ENCODE data around the gene UBXN4.
"Not testable (repeated sequence)": the region's sequence is repeated elsewhere in the genome, so short reads cannot be mapped to it uniquely, and the experiment has no call there.

The UBXN4 gene

DNA sequence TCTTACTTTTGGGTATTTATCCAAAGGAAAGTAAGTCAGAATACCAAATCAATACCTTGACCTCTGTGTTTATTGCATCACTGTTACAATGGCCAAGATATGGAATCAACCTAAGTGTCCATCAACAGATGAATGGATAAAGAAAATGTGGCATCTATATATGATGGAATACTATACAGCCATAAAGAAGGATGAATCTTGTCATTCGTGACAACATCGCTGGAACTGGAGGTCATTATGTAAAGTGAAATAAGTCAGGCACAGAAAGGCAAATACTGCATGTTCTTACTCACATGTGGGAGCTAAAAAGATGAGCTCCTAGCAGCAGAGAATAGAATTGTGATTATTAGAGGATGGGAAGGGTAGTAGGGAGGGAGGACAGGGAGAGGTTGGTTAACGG is 60.7 kb downstream of the UBXN4 start:
- DNase-seq (ENCODE audit: low spot score): no peak
- peaks cover 17% of the 10 kb centered on the region for H3K9me3 Mint-ChIP-seq
- H3K4me1 Mint-ChIP-seq (ENCODE audit: low read depth): peaks cover 5% of the 10 kb centered on the region
- no peak overlapping the region for H3K4me3 Mint-ChIP-seq
- peaks cover 27% of the 10 kb centered on the region for H3K36me3 Mint-ChIP-seq (ENCODE audit: low read depth)
- no peaks in the 10 kb centered on the region for H3K27me3 Mint-ChIP-seq (ENCODE audit: low read depth)
- H3K27ac Mint-ChIP-seq: no peak overlapping the region

GRCh38 chr2:135803278-135803677 is 61.6 kb downstream of the UBXN4 start:
- Mint-ChIP-seq H3K27me3 (ENCODE audit: low read depth) (no peaks in the 10 kb centered on the region), H3K4me1 (ENCODE audit: low read depth) (no peaks in the 10 kb centered on the region), H3K9me3 (peaks cover 17% of the 10 kb centered on the region), H3K27ac (no peak overlapping the region), H3K36me3 (ENCODE audit: low read depth) (peaks cover 25% of the 10 kb centered on the region), H3K4me3 (no peak overlapping the region)
- DNase-seq (ENCODE audit: low spot score): no peak

GRCh38 chr2:135807874-135808273 is 66.2 kb downstream of the UBXN4 start:
- not testable (repeated sequence) for H3K27ac Mint-ChIP-seq; H3K4me1 Mint-ChIP-seq (ENCODE audit: low read depth); H3K9me3 Mint-ChIP-seq; H3K27me3 Mint-ChIP-seq (ENCODE audit: low read depth); DNase-seq (ENCODE audit: low spot score); H3K4me3 Mint-ChIP-seq
- peaks cover 17% of the 10 kb centered on the region for H3K36me3 Mint-ChIP-seq (ENCODE audit: low read depth)

GRCh38 chr2:135812907-135813511 is 71.4 kb downstream of the UBXN4 start:
- no peak overlapping the region for H3K27ac Mint-ChIP-seq
- H3K27me3 Mint-ChIP-seq (ENCODE audit: low read depth): no peaks in the 10 kb centered on the region
- peaks cover 3% of the 10 kb centered on the region for H3K4me1 Mint-ChIP-seq (ENCODE audit: low read depth)
- peaks cover 7% of the 10 kb centered on the region for H3K9me3 Mint-ChIP-seq
- DNase-seq (ENCODE audit: low spot score): no peak
- no peak overlapping the region for H3K4me3 Mint-ChIP-seq
- peaks cover 17% of the 10 kb centered on the region for H3K36me3 Mint-ChIP-seq (ENCODE audit: low read depth)

DNA sequence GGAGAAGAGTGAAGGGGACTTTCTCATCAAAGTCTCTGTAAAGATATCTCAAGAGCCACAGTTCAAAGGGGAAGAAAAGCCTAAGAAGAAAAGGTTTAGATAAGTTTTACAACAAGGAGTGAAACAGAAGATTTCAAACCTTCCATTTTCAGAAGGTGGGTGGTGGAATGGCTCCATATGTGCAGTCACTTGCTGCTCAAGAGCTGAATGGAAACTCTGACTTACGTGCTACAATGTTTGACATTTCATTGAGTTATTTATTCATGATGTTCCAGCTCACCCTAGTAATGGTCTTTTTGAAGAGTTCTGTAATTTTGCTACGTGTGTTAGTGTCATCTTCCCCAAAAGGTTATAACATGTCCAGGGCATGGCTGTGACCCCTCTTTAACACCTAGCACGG is 73.6 kb downstream of the UBXN4 start:
- Mint-ChIP-seq H3K36me3 (ENCODE audit: low read depth) (peaks cover 19% of the 10 kb centered on the region), H3K4me3 (no peak overlapping the region), H3K4me1 (ENCODE audit: low read depth) (peaks cover 15% of the 10 kb centered on the region), H3K27me3 (ENCODE audit: low read depth) (no peaks in the 10 kb centered on the region), H3K9me3 (peaks cover 7% of the 10 kb centered on the region), H3K27ac (peak overlapping the region; percentile 43)
- no peak for DNase-seq (ENCODE audit: low spot score)

GRCh38 chr2:135817466-135817865 is 75.8 kb downstream of the UBXN4 start:
- no peak for DNase-seq (ENCODE audit: low spot score)
- Mint-ChIP-seq H3K27ac (no peak overlapping the region), H3K9me3 (peaks cover 4% of the 10 kb centered on the region), H3K4me1 (ENCODE audit: low read depth) (peaks cover 30% of the 10 kb centered on the region), H3K36me3 (ENCODE audit: low read depth) (peaks cover 21% of the 10 kb centered on the region), H3K27me3 (ENCODE audit: low read depth) (no peaks in the 10 kb centered on the region), H3K4me3 (no peak overlapping the region)

DNA sequence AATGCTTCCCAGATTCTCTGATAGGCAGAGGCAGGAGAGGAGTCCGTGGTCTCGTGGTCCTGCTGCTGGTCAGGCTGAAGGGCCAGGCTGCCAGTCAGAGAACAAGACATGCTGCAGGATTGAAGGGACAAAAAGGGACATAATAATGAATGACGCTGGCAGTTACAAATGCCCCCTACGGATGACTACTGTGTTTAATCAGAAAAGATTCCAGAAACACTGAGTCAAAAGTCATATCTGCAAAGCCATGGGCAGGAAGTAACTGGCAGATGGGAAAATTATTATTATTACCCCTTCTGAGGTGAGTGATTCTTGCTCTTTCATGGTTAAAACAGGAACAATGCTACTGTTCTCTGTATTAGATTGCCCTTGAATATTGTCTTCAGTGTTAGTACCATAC is 76.3 kb downstream of the UBXN4 start:
- H3K27ac Mint-ChIP-seq: no peak overlapping the region
- H3K9me3 Mint-ChIP-seq: peaks cover 9% of the 10 kb centered on the region
- H3K4me3 Mint-ChIP-seq: no peak overlapping the region
- no peak for DNase-seq (ENCODE audit: low spot score)
- H3K27me3 Mint-ChIP-seq (ENCODE audit: low read depth): no peaks in the 10 kb centered on the region
- H3K4me1 Mint-ChIP-seq (ENCODE audit: low read depth): peaks cover 30% of the 10 kb centered on the region
- H3K36me3 Mint-ChIP-seq (ENCODE audit: low read depth): peaks cover 23% of the 10 kb centered on the region

- Mint-ChIP-seq H3K4me1 (ENCODE audit: low read depth) (peaks cover 35% of the 10 kb centered on the region), H3K9me3 (peaks cover 20% of the 10 kb centered on the region), H3K4me3 (no peak overlapping the region), H3K27ac (peak overlapping the region; percentile 10), H3K36me3 (ENCODE audit: low read depth) (peaks cover 35% of the 10 kb centered on the region), H3K27me3 (ENCODE audit: low read depth) (no peaks in the 10 kb centered on the region)
- peak; percentile 53 for DNase-seq (ENCODE audit: low spot score)
Observed at GRCh38 chr2:135818937-135819610, 77.4 kb downstream of the UBXN4 start.

GRCh38 chr2:135820003-135820618 is 78.5 kb downstream of the UBXN4 start:
- peak; percentile 93 for DNase-seq (ENCODE audit: low spot score)
- Mint-ChIP-seq H3K27me3 (ENCODE audit: low read depth) (no peaks in the 10 kb centered on the region), H3K4me1 (ENCODE audit: low read depth) (peaks cover 35% of the 10 kb centered on the region), H3K36me3 (ENCODE audit: low read depth) (peaks cover 38% of the 10 kb centered on the region), H3K4me3 (peak overlapping the region; percentile 79), H3K27ac (peak overlapping the region; percentile 89), H3K9me3 (peaks cover 20% of the 10 kb centered on the region)

DNA sequence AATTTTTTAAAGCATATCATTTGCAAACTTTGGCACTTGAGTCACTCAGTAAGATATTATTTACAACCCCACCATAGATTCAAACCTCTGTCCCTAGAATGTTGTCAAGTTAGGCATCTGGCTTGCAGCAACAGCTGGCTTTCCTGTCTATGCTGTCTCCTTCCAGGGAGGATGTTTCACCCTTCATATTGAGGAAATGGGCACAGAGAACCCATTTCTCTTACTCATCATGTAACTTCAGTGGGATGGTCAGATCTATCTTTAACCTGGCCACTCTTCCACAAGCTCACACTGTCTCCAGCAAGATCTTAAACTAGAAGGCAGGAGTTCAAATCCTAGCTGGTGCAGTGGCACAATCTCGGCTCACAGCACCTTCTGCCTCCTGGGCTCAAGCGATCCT is 79.5 kb downstream of the UBXN4 start:
- DNase-seq (ENCODE audit: low spot score): no peak
- peaks cover 20% of the 10 kb centered on the region for H3K9me3 Mint-ChIP-seq
- H3K27ac Mint-ChIP-seq: peak overlapping the region; percentile 89
- peaks cover 37% of the 10 kb centered on the region for H3K36me3 Mint-ChIP-seq (ENCODE audit: low read depth)
- no peaks in the 10 kb centered on the region for H3K27me3 Mint-ChIP-seq (ENCODE audit: low read depth)
- peaks cover 39% of the 10 kb centered on the region for H3K4me1 Mint-ChIP-seq (ENCODE audit: low read depth)
- H3K4me3 Mint-ChIP-seq: peak overlapping the region; percentile 79

DNA sequence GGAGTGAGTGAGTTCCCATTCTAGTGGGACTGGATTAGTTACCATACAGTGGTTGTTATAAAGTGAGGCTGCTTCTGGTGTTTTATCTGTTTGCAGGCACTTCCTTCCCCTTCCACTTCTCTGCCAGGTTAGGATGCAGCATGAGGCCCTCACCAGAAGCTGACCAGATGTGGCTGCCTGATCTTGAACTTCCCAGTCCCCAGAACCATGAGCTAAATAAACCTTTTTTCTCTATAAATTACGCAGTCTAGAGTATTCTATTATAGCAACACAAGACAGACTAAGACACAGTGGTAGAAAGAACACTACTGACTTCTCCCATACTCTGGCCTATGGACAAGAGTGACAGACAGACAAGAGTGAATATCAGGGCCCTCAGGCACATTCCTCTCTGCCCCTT is 81.2 kb downstream of the UBXN4 start:
- H3K4me3 Mint-ChIP-seq: no peak overlapping the region
- H3K27ac Mint-ChIP-seq: peak overlapping the region; percentile 2
- H3K4me1 Mint-ChIP-seq (ENCODE audit: low read depth): peaks cover 39% of the 10 kb centered on the region
- peaks cover 20% of the 10 kb centered on the region for H3K9me3 Mint-ChIP-seq
- peaks cover 37% of the 10 kb centered on the region for H3K36me3 Mint-ChIP-seq (ENCODE audit: low read depth)
- no peaks in the 10 kb centered on the region for H3K27me3 Mint-ChIP-seq (ENCODE audit: low read depth)
- DNase-seq (ENCODE audit: low spot score): no peak

- DNase-seq (ENCODE audit: low spot score): no peak
- H3K27me3 Mint-ChIP-seq (ENCODE audit: low read depth): no peaks in the 10 kb centered on the region
- H3K36me3 Mint-ChIP-seq (ENCODE audit: low read depth): peaks cover 36% of the 10 kb centered on the region
- no peak overlapping the region for H3K4me3 Mint-ChIP-seq
- peaks cover 28% of the 10 kb centered on the region for H3K4me1 Mint-ChIP-seq (ENCODE audit: low read depth)
- H3K9me3 Mint-ChIP-seq: peaks cover 20% of the 10 kb centered on the region
- H3K27ac Mint-ChIP-seq: no peak overlapping the region
Observed at GRCh38 chr2:135825131-135825530, 83.5 kb downstream of the UBXN4 start.

DNA sequence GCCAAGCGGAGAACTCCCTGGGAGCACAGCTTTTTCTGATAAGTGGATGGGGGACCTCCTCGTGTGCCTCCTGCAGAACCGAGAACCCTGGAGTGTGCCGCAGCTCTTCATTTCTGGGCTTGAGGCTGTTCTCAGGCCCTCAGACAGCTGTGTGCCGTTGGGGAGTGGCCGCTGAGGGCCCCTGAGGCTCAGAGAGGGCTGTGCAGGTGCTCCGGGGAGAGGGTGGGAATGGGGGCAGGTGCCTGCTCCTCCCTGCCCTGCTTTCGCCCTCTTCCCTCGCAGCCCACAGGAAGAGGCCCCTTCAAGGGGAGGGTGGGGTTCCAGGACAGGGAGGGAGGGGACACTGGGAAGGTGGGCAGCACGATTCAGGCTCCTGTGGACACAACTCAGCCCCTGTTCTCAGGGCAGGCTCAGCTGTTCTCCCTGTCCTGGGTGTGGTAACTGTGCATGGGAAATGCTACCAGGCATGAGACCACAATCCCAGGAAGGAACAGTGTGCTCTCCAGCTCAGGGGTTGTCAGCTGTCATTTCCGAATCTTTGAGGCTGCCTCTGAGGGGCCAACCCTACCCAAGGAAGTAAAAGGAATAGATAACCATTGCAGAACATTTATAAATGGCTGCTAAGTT is 84.0 kb downstream of the UBXN4 start:
- peaks cover 23% of the 10 kb centered on the region for H3K4me1 Mint-ChIP-seq (ENCODE audit: low read depth)
- H3K27me3 Mint-ChIP-seq (ENCODE audit: low read depth): no peaks in the 10 kb centered on the region
- no peak for DNase-seq (ENCODE audit: low spot score)
- peaks cover 20% of the 10 kb centered on the region for H3K9me3 Mint-ChIP-seq
- H3K4me3 Mint-ChIP-seq: no peak overlapping the region
- no peak overlapping the region for H3K27ac Mint-ChIP-seq
- H3K36me3 Mint-ChIP-seq (ENCODE audit: low read depth): peaks cover 34% of the 10 kb centered on the region

- no peak for DNase-seq (ENCODE audit: low spot score)
- no peak overlapping the region for H3K4me3 Mint-ChIP-seq
- H3K27ac Mint-ChIP-seq: no peak overlapping the region
- H3K36me3 Mint-ChIP-seq (ENCODE audit: low read depth): peaks cover 31% of the 10 kb centered on the region
- peaks cover 18% of the 10 kb centered on the region for H3K4me1 Mint-ChIP-seq (ENCODE audit: low read depth)
- H3K27me3 Mint-ChIP-seq (ENCODE audit: low read depth): no peaks in the 10 kb centered on the region
- peaks cover 20% of the 10 kb centered on the region for H3K9me3 Mint-ChIP-seq
Observed at GRCh38 chr2:135826544-135826943, 84.9 kb downstream of the UBXN4 start.

All from T-helper 2 cell treated with Interferon-gamma antibody and Interleukin-4, amounts not matched to agents 5 μg/mL and 100 μg/mL, for 36 hours (primary cell).